ENCODE measurements around the gene SYCP2. TPM values are rescaled to one million over a fixed set of nuclear protein-coding genes. Genes with fewer than 3 reads are reported as not detected.

Gene SYCP2
- polyA plus RNA-seq, 1 experiment = 0.47 TPM

DNA sequence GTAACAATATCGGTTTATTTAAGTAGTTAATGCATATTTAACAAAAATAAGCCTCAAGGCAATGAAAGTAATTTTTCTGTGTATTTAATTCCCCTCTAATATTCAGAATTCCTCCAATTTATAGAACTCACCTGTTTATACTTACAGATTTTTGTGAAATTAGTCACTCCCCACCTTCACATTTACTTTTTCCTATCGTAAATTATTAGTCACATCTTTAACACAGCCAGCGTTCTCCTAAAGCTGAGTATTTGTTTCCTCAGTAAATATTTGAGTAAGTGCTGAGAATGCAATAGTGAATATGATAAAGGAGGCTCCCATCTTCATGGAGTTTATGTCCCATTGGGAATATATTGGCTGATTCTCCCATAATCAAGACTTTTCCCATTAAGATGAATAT lies 88.0 kb downstream of the SYCP2 start:
- TF ChIP-seq, protein P1, sequence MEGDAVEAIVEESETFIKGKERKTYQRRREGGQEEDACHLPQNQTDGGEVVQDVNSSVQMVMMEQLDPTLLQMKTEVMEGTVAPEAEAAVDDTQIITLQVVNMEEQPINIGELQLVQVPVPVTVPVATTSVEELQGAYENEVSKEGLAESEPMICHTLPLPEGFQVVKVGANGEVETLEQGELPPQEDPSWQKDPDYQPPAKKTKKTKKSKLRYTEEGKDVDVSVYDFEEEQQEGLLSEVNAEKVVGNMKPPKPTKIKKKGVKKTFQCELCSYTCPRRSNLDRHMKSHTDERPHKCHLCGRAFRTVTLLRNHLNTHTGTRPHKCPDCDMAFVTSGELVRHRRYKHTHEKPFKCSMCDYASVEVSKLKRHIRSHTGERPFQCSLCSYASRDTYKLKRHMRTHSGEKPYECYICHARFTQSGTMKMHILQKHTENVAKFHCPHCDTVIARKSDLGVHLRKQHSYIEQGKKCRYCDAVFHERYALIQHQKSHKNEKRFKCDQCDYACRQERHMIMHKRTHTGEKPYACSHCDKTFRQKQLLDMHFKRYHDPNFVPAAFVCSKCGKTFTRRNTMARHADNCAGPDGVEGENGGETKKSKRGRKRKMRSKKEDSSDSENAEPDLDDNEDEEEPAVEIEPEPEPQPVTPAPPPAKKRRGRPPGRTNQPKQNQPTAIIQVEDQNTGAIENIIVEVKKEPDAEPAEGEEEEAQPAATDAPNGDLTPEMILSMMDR (IDR thresholded peaks at IDR 0.05; ENCODE audit: insufficient read depth, low read depth, low read length) = no peak
- Histone ChIP-seq H3K27me3 (ENCODE audit: control insufficient read depth, insufficient read depth, low read length) (no peaks in the 10 kb centered on the region), H3K36me3 (ENCODE audit: control insufficient read depth, insufficient read depth, low read length) (no peaks in the 10 kb centered on the region), H3K4me3 (ENCODE audit: low read depth, low read length) (no peak overlapping the region)
- no peak for DNase-seq (ENCODE audit: low read depth)
- POLR2A ChIA-PET = no interaction called here
- CTCF ChIA-PET = no interaction called here

DNA sequence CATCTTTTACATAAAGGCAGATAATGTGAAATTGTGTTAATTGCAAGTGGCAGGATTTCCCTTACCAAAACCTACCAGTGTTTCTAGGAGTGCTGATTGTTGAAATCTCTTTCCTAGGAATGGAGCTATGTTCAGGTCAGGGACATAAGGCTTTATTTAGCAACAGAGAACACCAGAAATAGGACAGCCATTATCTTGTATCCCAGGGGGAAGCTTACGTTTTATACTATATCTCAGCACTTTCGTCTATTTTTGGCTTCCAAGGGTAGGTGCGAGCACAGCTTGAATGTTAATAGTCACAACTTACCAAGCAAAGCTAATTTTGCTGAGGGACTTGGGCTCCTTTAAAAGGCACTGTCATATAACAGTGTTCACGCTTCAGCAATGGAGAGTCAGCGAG lies 94.0 kb downstream of the SYCP2 start:
- no peak overlapping the region for H3K4me3 ChIP-seq (ENCODE audit: low read depth, low read length)
- no peak for DNase-seq (ENCODE audit: low read depth)
- H3K36me3 ChIP-seq (ENCODE audit: control insufficient read depth, insufficient read depth, low read length) = no peaks in the 10 kb centered on the region
- TF ChIP-seq, protein P1 (IDR thresholded peaks at IDR 0.05; ENCODE audit: insufficient read depth, low read depth, low read length) = no peak
- ChIA-PET POLR2A (no interaction called here), CTCF (interaction anchor here (2.4 to 8.4 kb wide), 2 partner anchors 11 to 56 kb away, joined by 12 to 79 read pairs; no protein-coding TSS in a partner anchor)
- peaks cover 2% of the 10 kb centered on the region for H3K27me3 ChIP-seq (ENCODE audit: control insufficient read depth, insufficient read depth, low read length)

DNA sequence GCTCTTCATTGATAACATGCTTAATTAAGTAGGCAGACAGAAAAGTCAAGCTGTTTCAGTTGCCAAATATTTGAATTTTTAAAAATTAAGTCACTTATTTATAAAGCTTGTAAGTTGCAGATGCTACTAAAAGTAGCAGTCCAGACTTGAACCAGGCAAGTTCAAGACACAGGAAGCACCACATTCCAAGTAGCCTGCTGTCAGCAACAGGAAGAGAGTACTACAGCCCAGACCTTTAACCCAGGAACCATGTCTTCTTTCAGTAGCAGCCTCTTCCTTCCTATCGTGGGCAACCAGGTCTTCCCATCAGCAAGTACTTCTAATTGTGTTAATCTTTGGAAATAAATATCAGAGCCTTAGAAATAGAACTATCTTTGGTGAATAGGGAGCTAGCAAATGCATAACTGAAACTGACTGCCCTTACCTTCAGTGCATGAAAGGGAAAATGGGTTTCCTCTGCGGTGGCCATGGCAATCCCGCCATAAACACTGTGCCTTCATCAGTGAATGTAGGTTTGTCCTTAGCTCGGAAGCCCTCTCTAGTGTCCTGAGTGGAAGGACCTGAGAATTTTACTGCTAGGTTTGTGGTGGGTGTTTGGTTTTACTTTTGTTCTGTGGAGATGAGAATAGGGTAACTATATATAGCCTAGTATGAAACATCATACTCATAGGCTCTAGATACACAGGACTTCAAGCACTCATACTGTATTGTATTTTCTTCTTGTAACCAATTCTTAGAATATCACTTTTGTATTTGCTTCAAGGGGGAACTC lies 95.6 kb downstream of the SYCP2 start:
- TF ChIP-seq, protein P1 (IDR thresholded peaks at IDR 0.05; ENCODE audit: insufficient read depth, low read depth, low read length) = no peak
- H3K27me3 ChIP-seq (ENCODE audit: control insufficient read depth, insufficient read depth, low read length) = peaks cover 2% of the 10 kb centered on the region
- DNase-seq (ENCODE audit: low read depth) = no peak
- H3K36me3 ChIP-seq (ENCODE audit: control insufficient read depth, insufficient read depth, low read length) = no peaks in the 10 kb centered on the region
- H3K4me3 ChIP-seq (ENCODE audit: low read depth, low read length) = no peak overlapping the region
- ChIA-PET CTCF (interaction anchor here (1.1 to 8.4 kb wide), 3 partner anchors 9 to 100 kb away, joined by 3 to 79 read pairs (median 5); no protein-coding TSS in a partner anchor), POLR2A (no interaction called here)

DNA sequence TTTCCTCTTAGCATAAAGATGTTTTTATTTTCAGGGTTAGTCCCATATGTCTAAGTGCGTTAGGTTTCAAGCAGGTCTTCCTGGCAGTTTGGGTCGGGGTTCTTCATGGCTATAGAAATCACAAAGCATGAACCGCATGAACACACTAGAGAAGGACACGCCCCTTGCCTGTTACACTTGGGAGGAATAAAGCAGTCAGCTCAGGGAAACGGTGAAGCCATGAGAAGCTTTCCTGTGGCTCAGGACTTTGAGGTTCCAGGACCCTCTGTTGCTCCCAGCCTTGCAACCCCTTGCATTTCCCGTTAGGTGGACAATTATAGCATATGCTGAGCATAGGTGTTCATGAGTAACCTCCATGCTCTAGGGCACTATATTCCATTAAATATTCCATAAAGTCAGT lies 96.7 kb downstream of the SYCP2 start:
- POLR2A ChIA-PET = no interaction called here
- peaks cover 2% of the 10 kb centered on the region for H3K27me3 ChIP-seq (ENCODE audit: control insufficient read depth, insufficient read depth, low read length)
- no peak overlapping the region for H3K4me3 ChIP-seq (ENCODE audit: low read depth, low read length)
- no peaks in the 10 kb centered on the region for H3K36me3 ChIP-seq (ENCODE audit: control insufficient read depth, insufficient read depth, low read length)
- DNase-seq (ENCODE audit: low read depth) = no peak
- CTCF ChIA-PET = interaction anchor here (0.8 to 8.4 kb wide), 3 partner anchors 13 to 53 kb away, joined by 4 to 79 read pairs (median 6); no protein-coding TSS in a partner anchor
- TF ChIP-seq, protein P1 (IDR thresholded peaks at IDR 0.05; ENCODE audit: insufficient read depth, low read depth, low read length) = no peak

DNA sequence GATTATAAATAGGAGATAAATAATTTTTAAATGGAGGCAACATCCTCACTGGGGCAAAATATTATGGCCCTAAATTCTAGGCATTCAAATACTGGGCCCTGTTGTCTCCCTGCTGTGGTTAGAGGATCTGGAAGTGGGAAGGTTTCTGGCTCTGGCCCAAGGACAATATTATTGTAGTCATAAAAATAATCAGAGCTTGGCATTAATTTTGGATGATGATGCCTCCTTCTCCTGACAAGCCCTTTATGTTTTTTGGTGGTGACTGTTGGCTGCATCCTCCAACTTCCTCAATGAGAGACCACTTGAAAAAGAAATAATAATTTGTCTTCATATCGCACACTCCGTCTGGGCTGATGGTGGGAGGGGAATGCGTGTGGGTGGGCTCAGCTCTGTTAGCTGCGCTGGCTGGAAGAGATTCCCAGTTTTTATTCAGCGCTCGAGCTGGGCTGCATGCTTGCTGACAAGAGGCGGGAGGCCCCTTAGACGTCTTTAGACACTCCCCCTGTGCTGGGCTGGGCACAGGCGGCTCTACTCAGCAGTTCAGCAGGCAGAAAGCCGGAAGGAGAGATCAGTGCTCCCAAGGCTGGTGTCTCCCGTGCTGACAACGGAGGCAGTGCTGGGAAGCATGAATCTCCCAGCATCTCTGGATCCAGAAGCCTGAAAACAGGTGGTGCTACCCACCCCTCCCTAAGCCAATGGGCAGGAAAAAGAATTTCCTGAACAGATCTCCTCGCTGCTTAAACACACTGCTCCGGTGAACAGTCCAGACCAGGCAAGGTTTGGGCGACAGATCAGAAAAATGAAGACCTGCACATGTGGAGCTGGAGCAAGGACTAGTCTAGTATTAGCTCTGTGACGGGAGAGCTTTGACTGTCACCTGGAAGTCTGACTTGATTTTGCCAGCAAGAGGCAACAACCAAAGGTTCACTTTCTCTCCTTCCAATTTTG lies 97.7 kb downstream of the SYCP2 start:
- ChIA-PET CTCF (interaction anchor here (0.8 to 8.4 kb wide), 3 partner anchors 14 to 52 kb away, joined by 4 to 79 read pairs (median 6); no protein-coding TSS in a partner anchor), POLR2A (no interaction called here)
- peak; percentile 5 for DNase-seq (ENCODE audit: low read depth)
- H3K36me3 ChIP-seq (ENCODE audit: control insufficient read depth, insufficient read depth, low read length) = no peaks in the 10 kb centered on the region
- no peak overlapping the region; the same call in 1 of the 2 replicates for H3K4me3 ChIP-seq (ENCODE audit: low read depth, low read length)
- TF ChIP-seq, protein P1 (IDR thresholded peaks at IDR 0.05; ENCODE audit: insufficient read depth, low read depth, low read length) = no peak
- H3K27me3 ChIP-seq (ENCODE audit: control insufficient read depth, insufficient read depth, low read length) = peaks cover 2% of the 10 kb centered on the region

All from BJ (cell line).